HEK293 (cell line): ENCODE data around the gene NFE2L2.
A peak's percentile ranks its signal among the peaks of the same experiment; 100 is the strongest.

Source experiments
- ATF2 ChIP-seq: fragments of 450-650 bp; formaldehyde crosslinking; IDR thresholded peaks from 2 replicates; pipeline ENCODE4 v1.5.1; 2016; ENCODE audit warnings: missing biosample characterization, missing genetic modification characterization, low read depth
- GLIS2 ChIP-seq: fragments of 450-650 bp; formaldehyde crosslinking; IDR thresholded peaks from 2 replicates; pipeline ENCODE4 v1.5.1; 2016; ENCODE audit warnings: missing biosample characterization, missing genetic modification characterization
- PATZ1 ChIP-seq: fragments of 450-650 bp; formaldehyde crosslinking; IDR thresholded peaks from 2 replicates; pipeline ENCODE4 v1.5.1; 2016; ENCODE audit warnings: missing biosample characterization, missing genetic modification characterization
- PRDM2 ChIP-seq: fragments of 450-650 bp; formaldehyde crosslinking; IDR thresholded peaks from 2 replicates; pipeline ENCODE4 v1.5.1; 2016; ENCODE audit warnings: missing biosample characterization, missing genetic modification characterization, borderline replicate concordance
- SETDB1 ChIP-seq: IDR thresholded peaks from one replicate; pipeline ENCODE4 v1.6.1; 2017; ENCODE audit warnings: mild to moderate bottlenecking, low read length, moderate library complexity, mixed read lengths; ENCODE audit not compliant: insufficient read length
- SP7 ChIP-seq: fragments of 450-650 bp; formaldehyde crosslinking; IDR thresholded peaks from 2 replicates; pipeline ENCODE4 v1.5.1; 2016; ENCODE audit warnings: missing biosample characterization, missing genetic modification characterization
- ZBTB26 ChIP-seq: fragments of 450-650 bp; formaldehyde crosslinking; optimal IDR thresholded peaks from 2 replicates; pipeline ENCODE3; 2016; ENCODE audit warnings: missing biosample characterization, mild to moderate bottlenecking, missing genetic modification characterization
- ZBTB6 ChIP-seq: fragments of 450-650 bp; formaldehyde crosslinking; IDR thresholded peaks from 2 replicates; pipeline ENCODE4 v1.5.1; 2017; ENCODE audit warnings: missing biosample characterization, missing genetic modification characterization
- ZEB2 ChIP-seq: fragments of 450-650 bp; formaldehyde crosslinking; IDR thresholded peaks from 2 replicates; pipeline ENCODE4 v1.5.1; 2016; ENCODE audit warnings: missing biosample characterization, missing genetic modification characterization
- ZNF10 ChIP-seq: fragments of 450-650 bp; formaldehyde crosslinking; IDR thresholded peaks from 2 replicates; pipeline ENCODE4 v1.5.1; 2017; ENCODE audit warnings: missing biosample characterization, missing genetic modification characterization
- ZNF138 ChIP-seq: fragments of 450-650 bp; formaldehyde crosslinking; IDR thresholded peaks from 2 replicates; pipeline ENCODE4 v1.5.1; 2016; ENCODE audit warnings: missing biosample characterization, missing genetic modification characterization, borderline replicate concordance
- ZNF37A ChIP-seq: fragments of 450-650 bp; IDR thresholded peaks from 2 replicates; pipeline ENCODE4 v1.5.1; 2018; ENCODE audit warnings: missing biosample characterization, missing genetic modification characterization
- ZNF529 ChIP-seq: fragments of 450-650 bp; formaldehyde crosslinking; IDR thresholded peaks from 2 replicates; pipeline ENCODE4 v1.5.1; 2017; ENCODE audit warnings: missing genetic modification characterization, missing biosample characterization; ENCODE audit not compliant: insufficient replicate concordance
- ZNF530 ChIP-seq: fragments of 450-650 bp; formaldehyde crosslinking; IDR thresholded peaks from 2 replicates; pipeline ENCODE4 v1.5.1; 2016; ENCODE audit warnings: low read depth, missing biosample characterization, missing genetic modification characterization
- ZNF560 ChIP-seq: fragments of 450-650 bp; formaldehyde crosslinking; IDR thresholded peaks from 2 replicates; pipeline ENCODE4 v1.5.1; 2017; ENCODE audit warnings: missing biosample characterization, missing genetic modification characterization, borderline replicate concordance
- ZNF585B ChIP-seq: fragments of 450-650 bp; formaldehyde crosslinking; IDR thresholded peaks from 2 replicates; pipeline ENCODE4 v1.5.1; 2016; ENCODE audit warnings: missing biosample characterization, missing genetic modification characterization
- ZNF624 ChIP-seq: fragments of 450-650 bp; formaldehyde crosslinking; IDR thresholded peaks from 2 replicates; pipeline ENCODE4 v1.5.1; 2017; ENCODE audit warnings: missing biosample characterization, missing genetic modification characterization
- ZNF629 ChIP-seq: fragments of 450-650 bp; formaldehyde crosslinking; IDR thresholded peaks from 2 replicates; pipeline ENCODE4 v1.5.1; 2017; ENCODE audit warnings: missing biosample characterization, missing genetic modification characterization
- ZNF639 ChIP-seq: fragments of 450-650 bp; formaldehyde crosslinking; IDR thresholded peaks from 2 replicates; pipeline ENCODE4 v1.5.1; 2016; ENCODE audit warnings: missing biosample characterization, missing genetic modification characterization
- ZNF704 ChIP-seq: fragments of 450-650 bp; formaldehyde crosslinking; IDR thresholded peaks from 2 replicates; pipeline ENCODE4 v1.5.1; 2016; ENCODE audit warnings: missing biosample characterization, missing genetic modification characterization
- ZNF843 ChIP-seq: fragments of 450-650 bp; formaldehyde crosslinking; IDR thresholded peaks from 2 replicates; pipeline ENCODE4 v1.5.1; 2016; ENCODE audit warnings: missing biosample characterization, missing genetic modification characterization
- ZSCAN4 ChIP-seq: fragments of 450-650 bp; formaldehyde crosslinking; IDR thresholded peaks from 2 replicates; pipeline ENCODE4 v1.5.1; 2017; ENCODE audit warnings: missing biosample characterization, missing genetic modification characterization
- ZXDB ChIP-seq: fragments of 450-650 bp; formaldehyde crosslinking; IDR thresholded peaks from 2 replicates; pipeline ENCODE4 v1.5.1; 2016; ENCODE audit warnings: missing biosample characterization, missing genetic modification characterization

Gene NFE2L2

GRCh38 chr2:177263451-177264208 is 897 bp downstream of the NFE2L2 start (continued):
- TF ChIP-seq ZNF639 (tag by site-specific recombination): peak; percentile 80
- TF ChIP-seq PRDM2 (tag by site-specific recombination): no peak
- peak; percentile 54 for TF ChIP-seq ZSCAN4 (tag by site-specific recombination)
- TF ChIP-seq ZNF585B (tag by site-specific recombination): no peak
- TF ChIP-seq ZNF10 (tag by site-specific recombination): 0 out of 2 replicates have a peak, but pooled peaks have one; percentile 33
- TF ChIP-seq ZNF530 (tag by site-specific recombination): no peak
- TF ChIP-seq PATZ1 (tag by site-specific recombination): peak; percentile 91
- TF ChIP-seq ZNF37A (tag by site-specific recombination): 0 out of 2 replicates have a peak, but pooled peaks have one; percentile 16
- no peak for TF ChIP-seq ZNF704
- TF ChIP-seq ZNF560: no peak
- peak; percentile 81 for TF ChIP-seq ZNF629 (tag by site-specific recombination)
- TF ChIP-seq ZXDB (tag by site-specific recombination): peak; percentile 85
- no peak for TF ChIP-seq SETDB1
- TF ChIP-seq ZBTB6 (tag by site-specific recombination): peak; percentile 76
- TF ChIP-seq ZNF624 (tag by site-specific recombination): no peak
- no peak for TF ChIP-seq ZNF529 (tag by site-specific recombination)
- TF ChIP-seq SP7 (tag by site-specific recombination): peak; percentile 92
- peak; percentile 92 for TF ChIP-seq ZBTB26 (tag by site-specific recombination)
- TF ChIP-seq GLIS2 (tag by site-specific recombination): peak; percentile 91
- TF ChIP-seq ZEB2: peak; percentile 99
- TF ChIP-seq ZNF843 (tag by site-specific recombination): peak; percentile 73
- TF ChIP-seq ZNF138: no peak
- no peak for TF ChIP-seq ATF2
